HepG2 (cell line): ENCODE results near the gene SYNJ2. TPM values are rescaled to one million over a fixed set of nuclear protein-coding genes. Genes with fewer than 3 reads are reported as not detected.

Experiments used
- CEBPB ChIP-seq: IDR thresholded peaks from 2 replicates; pipeline ENCODE4 v1.6.1; 2011; ENCODE audit warnings: low read depth, low read length, improper control_type of control experiment, borderline replicate concordance
- DPF2 ChIP-seq: sonication (generic); formaldehyde crosslinking; IDR thresholded peaks from 2 replicates; pipeline ENCODE4 v1.4.0; 2020; ENCODE audit warnings: mild to moderate bottlenecking, low read depth, missing genetic modification reagents, borderline replicate concordance
- FOXC1 ChIP-seq: sonication (generic); formaldehyde crosslinking; IDR thresholded peaks from 2 replicates; pipeline ENCODE4 v1.8.0; 2022; ENCODE audit warnings: mild to moderate bottlenecking, missing genetic modification reagents, borderline replicate concordance
- GFI1 ChIP-seq: sonication (generic); formaldehyde crosslinking; IDR thresholded peaks from 2 replicates; pipeline ENCODE4 v1.5.0; 2020; ENCODE audit warnings: missing genetic modification reagents, mild to moderate bottlenecking, borderline replicate concordance
- MATR3 ChIP-seq: sonication (generic); formaldehyde crosslinking; IDR thresholded peaks from 2 replicates; pipeline ENCODE4 v1.4.0; 2020; ENCODE audit warnings: missing genetic modification reagents
- MEIS2 ChIP-seq: sonication (generic); formaldehyde crosslinking; IDR thresholded peaks from 2 replicates; pipeline ENCODE4 v1.9.0; 2021; ENCODE audit warnings: mild to moderate bottlenecking, missing genetic modification reagents
- MXI1 ChIP-seq: IDR thresholded peaks from 3 replicates; pipeline ENCODE4 v1.6.1; 2012; ENCODE audit warnings: low read depth, low read length, inconsistent platforms, borderline replicate concordance
- MZF1 ChIP-seq: sonication (generic); formaldehyde crosslinking; IDR thresholded peaks from 2 replicates; pipeline ENCODE4 v1.8.1; 2023; ENCODE audit warnings: mild to moderate bottlenecking, missing genetic modification reagents, borderline replicate concordance
- PAX8 ChIP-seq: sonication (generic); formaldehyde crosslinking; IDR thresholded peaks from 2 replicates; pipeline ENCODE4 v1.8.0; 2022; ENCODE audit warnings: mild to moderate bottlenecking, missing genetic modification reagents, borderline replicate concordance
- PREB ChIP-seq: sonication (generic); formaldehyde crosslinking; IDR thresholded peaks from 2 replicates; pipeline ENCODE4 v1.4.0; 2020; ENCODE audit warnings: missing genetic modification reagents
- RBM22 ChIP-seq: fragments of 200-400 bp; formaldehyde crosslinking; optimal IDR thresholded peaks from 2 replicates; pipeline ENCODE3; 2017; ENCODE audit warnings: mild to moderate bottlenecking, low read length, moderate library complexity
- SRSF4 ChIP-seq: fragments of 200-400 bp; formaldehyde crosslinking; IDR thresholded peaks from one replicate; pipeline ENCODE4 v1.6.1; 2018; ENCODE audit warnings: mild to moderate bottlenecking, low read depth, low read length, moderate library complexity; ENCODE audit not compliant: poor library complexity, severe bottlenecking
- THAP7 ChIP-seq: sonication (generic); formaldehyde crosslinking; IDR thresholded peaks from 2 replicates; pipeline ENCODE4 v1.8.1; 2023; ENCODE audit warnings: mild to moderate bottlenecking, missing genetic modification reagents
- ZBTB21 ChIP-seq: sonication (generic); formaldehyde crosslinking; IDR thresholded peaks from 2 replicates; pipeline ENCODE4 v1.4.0; 2020; ENCODE audit warnings: missing genetic modification reagents
- ZBTB7A ChIP-seq: sonication (generic); formaldehyde crosslinking; IDR thresholded peaks from 2 replicates; pipeline ENCODE4 v1.8.0; 2022; ENCODE audit warnings: mild to moderate bottlenecking, missing genetic modification reagents
- ZC3H13 ChIP-seq: sonication (generic); formaldehyde crosslinking; IDR thresholded peaks from 2 replicates; pipeline ENCODE4 v1.8.1; 2023; ENCODE audit warnings: mild to moderate bottlenecking, missing genetic modification reagents, moderate library complexity
- ZNF550 ChIP-seq: sonication (generic); formaldehyde crosslinking; IDR thresholded peaks from 2 replicates; pipeline ENCODE4 v1.4.0; 2020; ENCODE audit warnings: mild to moderate bottlenecking, missing genetic modification reagents, borderline replicate concordance
- polyA plus RNA-seq, 8 experiments: library from polyadenylated mRNA; depleted of rRNA in 3 of 8; stranded (reverse) in 7 of 8; unstranded in 1 of 8; fragments of >200 nt; fragmentation: Illumina TruSeq in 4 of 8; extraction: Trizol in 4 of 8; gene quantifications; 2 replicates each; pipeline versions ENCODE4 v1.2.1 to v1.2.3, GENCODE V29; 2011 to 2016; ENCODE audit warnings: low read depth in 4 of 8, missing spikeins in 1 of 8, mixed read lengths in 1 of 8; ENCODE audit not compliant: insufficient read depth in 1 of 8
- total RNA-seq, 5 experiments: library from RNA; depleted of rRNA; stranded (reverse); fragments of >200 nt; fragmentation: Illumina TruSeq; extraction: Trizol; gene quantifications; 2 replicates each; pipeline ENCODE4 v1.2.3, GENCODE V29; 2016; ENCODE audit warnings: low read depth in 1 of 5
- TF ChIP-seq, protein P1 (sequence below): sonication (generic); formaldehyde crosslinking; IDR thresholded peaks from 2 replicates; pipeline ENCODE4 v1.8.1; 2023; ENCODE audit warnings: mild to moderate bottlenecking, moderate library complexity, missing genetic modification reagents
- TF ChIP-seq, protein P2 (sequence below): IDR thresholded peaks from 2 replicates; pipeline ENCODE4 v1.6.1; 2018; ENCODE audit warnings: missing genetic modification reagents
- TF ChIP-seq, protein P3 (sequence below): sonication (generic); formaldehyde crosslinking; IDR thresholded peaks from 2 replicates; pipeline ENCODE4 v1.8.1; 2023; ENCODE audit warnings: mild to moderate bottlenecking, missing genetic modification reagents, borderline replicate concordance

Gene SYNJ2
- total and polyA plus RNA-seq, 2 of the 13 experiments (the other 11 are each of a cell fraction or from before 2014, with no cell fraction given), result 39.1 to 57.6 TPM

GRCh38 chr6:158010591-158011477 is 29.2 kb downstream of the SYNJ2 start (continued):
- TF ChIP-seq MXI1 (no peak), RBM22 (no peak), FOXC1 (CRISPR knock-in tag) (peak; percentile 95), ZC3H13 (CRISPR knock-in tag) (peak; percentile 95), DPF2 (no peak), MEIS2 (CRISPR knock-in tag) (peak; percentile 2; the same call in 1 of the 2 replicates), SRSF4 (no peak), ZBTB21 (no peak), PREB (CRISPR knock-in tag) (no peak), GFI1 (CRISPR knock-in tag) (no peak), ZBTB7A (CRISPR knock-in tag) (peak; percentile 92), ZNF550 (CRISPR knock-in tag) (no peak), THAP7 (peak; percentile 83; the same call in 1 of the 2 replicates), CEBPB (no peak), PAX8 (CRISPR knock-in tag) (no peak), MZF1 (CRISPR knock-in tag) (no peak; the same call in none of the 2 replicates), MATR3 (CRISPR knock-in tag) (no peak)
- TF ChIP-seq, protein P1, sequence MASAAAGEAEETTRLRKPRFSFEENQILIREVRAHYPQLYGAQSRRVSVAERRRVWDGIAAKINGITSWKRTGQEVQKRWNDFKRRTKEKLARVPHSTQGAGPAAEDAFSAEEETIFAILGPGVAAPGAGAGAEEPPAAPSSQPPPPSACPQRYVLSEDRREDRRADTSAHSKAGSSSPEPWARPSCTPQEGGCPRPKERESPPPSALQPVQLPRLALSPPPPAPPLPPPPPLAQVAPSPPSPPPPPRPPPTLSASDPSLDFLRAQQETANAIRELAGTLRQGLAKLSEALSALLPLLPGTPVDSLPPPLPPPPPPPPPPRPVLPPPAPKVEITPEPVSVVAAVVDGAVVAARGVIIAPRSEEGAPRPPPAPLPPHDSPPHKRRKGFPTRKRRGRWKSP, result no peak; the same call in 1 of the 2 replicates
- TF ChIP-seq, protein P2, sequence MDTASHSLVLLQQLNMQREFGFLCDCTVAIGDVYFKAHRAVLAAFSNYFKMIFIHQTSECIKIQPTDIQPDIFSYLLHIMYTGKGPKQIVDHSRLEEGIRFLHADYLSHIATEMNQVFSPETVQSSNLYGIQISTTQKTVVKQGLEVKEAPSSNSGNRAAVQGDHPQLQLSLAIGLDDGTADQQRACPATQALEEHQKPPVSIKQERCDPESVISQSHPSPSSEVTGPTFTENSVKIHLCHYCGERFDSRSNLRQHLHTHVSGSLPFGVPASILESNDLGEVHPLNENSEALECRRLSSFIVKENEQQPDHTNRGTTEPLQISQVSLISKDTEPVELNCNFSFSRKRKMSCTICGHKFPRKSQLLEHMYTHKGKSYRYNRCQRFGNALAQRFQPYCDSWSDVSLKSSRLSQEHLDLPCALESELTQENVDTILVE, result no peak
- TF ChIP-seq, protein P3, sequence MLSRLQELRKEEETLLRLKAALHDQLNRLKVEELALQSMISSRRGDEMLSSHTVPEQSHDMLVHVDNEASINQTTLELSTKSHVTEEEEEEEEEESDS (CRISPR knock-in tag), result no peak; the same call in 1 of the 2 replicates
